HG03159 (cell line): Measurements from ENCODE around the gene CRYZL1.
"Not testable (repeated sequence)": the region's sequence is repeated elsewhere in the genome, so short reads cannot be mapped to it uniquely, and the experiment has no call there.

Experiments
- ATAC-seq: cut with Tn5 transposase; IDR thresholded peaks from one replicate; pipeline ENCODE4 v1.9.1; 2021; ENCODE audit warnings: mild to moderate bottlenecking, moderate library complexity; ENCODE audit not compliant: unreplicated experiment

Gene CRYZL1

GRCh38 chr21:33640697-33641351, 717 bp downstream of the CRYZL1 start:
- ATAC-seq = no peak

GRCh38 chr21:33634254-33634653, 7.3 kb downstream of the CRYZL1 start:
- no peak for ATAC-seq

- ATAC-seq = not testable (repeated sequence)
Measured at GRCh38 chr21:33626151-33626550, 15.4 kb downstream of the CRYZL1 start.

- ATAC-seq = no peak
Measured at GRCh38 chr21:33622253-33622652, 19.3 kb downstream of the CRYZL1 start.

- no peak for ATAC-seq
Measured at GRCh38 chr21:33619726-33620125, 21.8 kb downstream of the CRYZL1 start.

GRCh38 chr21:33618407-33618806, 23.1 kb downstream of the CRYZL1 start:
- no peak for ATAC-seq

- ATAC-seq = not testable (repeated sequence)
Measured at GRCh38 chr21:33617565-33617964, 24.0 kb downstream of the CRYZL1 start.

GRCh38 chr21:33611006-33611744, 30.4 kb downstream of the CRYZL1 start:
- no peak for ATAC-seq

GRCh38 chr21:33608559-33608958, 33.0 kb downstream of the CRYZL1 start:
- ATAC-seq = no peak

GRCh38 chr21:33598051-33598450, 43.5 kb downstream of the CRYZL1 start:
- no peak for ATAC-seq

- ATAC-seq = peak; percentile 82
Measured at GRCh38 chr21:33588485-33589335, 52.8 kb downstream of the CRYZL1 start, which contains the start of gene DONSON. DONSON (minus strand) TSS chr21:33588684; CDS start chr21:33588641, 43 bp downstream.

GRCh38 chr21:33587792-33588484, 53.6 kb downstream of the CRYZL1 start:
- ATAC-seq = peak; percentile 27

- no peak for ATAC-seq
Measured at GRCh38 chr21:33586927-33587326, 54.6 kb downstream of the CRYZL1 start.

GRCh38 chr21:33584455-33584854, 57.1 kb downstream of the CRYZL1 start:
- no peak for ATAC-seq

- ATAC-seq = no peak
Measured at GRCh38 chr21:33578959-33579542, 62.5 kb downstream of the CRYZL1 start.

GRCh38 chr21:33578214-33578613, 63.3 kb downstream of the CRYZL1 start:
- no peak for ATAC-seq

GRCh38 chr21:33576741-33577141, 64.8 kb downstream of the CRYZL1 start:
- not testable (repeated sequence) for ATAC-seq

- ATAC-seq = no peak
Measured at GRCh38 chr21:33572350-33572749, 69.2 kb downstream of the CRYZL1 start.

- no peak for ATAC-seq
Measured at GRCh38 chr21:33569991-33570390, 71.5 kb downstream of the CRYZL1 start.

GRCh38 chr21:33568448-33568847, 73.1 kb downstream of the CRYZL1 start:
- ATAC-seq = no peak
